ENCODE results near the gene GRAMD1C. TPM values are rescaled to one million over a fixed set of nuclear protein-coding genes. Genes with fewer than 3 reads are reported as not detected.

The GRAMD1C gene
- total and polyA plus RNA-seq, 8 donors, result 0.58 to 10.1 (median 6.2) TPM

- no peak for TF ChIP-seq EP300 (IDR thresholded peaks at IDR 0.05)
- TF ChIP-seq POLR2A (IDR thresholded peaks at IDR 0.05), result no peak
- TF ChIP-seq, protein P1, sequence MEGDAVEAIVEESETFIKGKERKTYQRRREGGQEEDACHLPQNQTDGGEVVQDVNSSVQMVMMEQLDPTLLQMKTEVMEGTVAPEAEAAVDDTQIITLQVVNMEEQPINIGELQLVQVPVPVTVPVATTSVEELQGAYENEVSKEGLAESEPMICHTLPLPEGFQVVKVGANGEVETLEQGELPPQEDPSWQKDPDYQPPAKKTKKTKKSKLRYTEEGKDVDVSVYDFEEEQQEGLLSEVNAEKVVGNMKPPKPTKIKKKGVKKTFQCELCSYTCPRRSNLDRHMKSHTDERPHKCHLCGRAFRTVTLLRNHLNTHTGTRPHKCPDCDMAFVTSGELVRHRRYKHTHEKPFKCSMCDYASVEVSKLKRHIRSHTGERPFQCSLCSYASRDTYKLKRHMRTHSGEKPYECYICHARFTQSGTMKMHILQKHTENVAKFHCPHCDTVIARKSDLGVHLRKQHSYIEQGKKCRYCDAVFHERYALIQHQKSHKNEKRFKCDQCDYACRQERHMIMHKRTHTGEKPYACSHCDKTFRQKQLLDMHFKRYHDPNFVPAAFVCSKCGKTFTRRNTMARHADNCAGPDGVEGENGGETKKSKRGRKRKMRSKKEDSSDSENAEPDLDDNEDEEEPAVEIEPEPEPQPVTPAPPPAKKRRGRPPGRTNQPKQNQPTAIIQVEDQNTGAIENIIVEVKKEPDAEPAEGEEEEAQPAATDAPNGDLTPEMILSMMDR (IDR thresholded peaks at IDR 0.05), result no peak
- no peak for TF ChIP-seq POLR2AphosphoS5 (IDR thresholded peaks at IDR 0.05)
- Histone ChIP-seq H3K27me3 (no peaks in the 10 kb centered on the region), H3K4me1 (no peaks in the 10 kb centered on the region), H3K9me3 (no peaks in the 10 kb centered on the region), H3K36me3 (no peaks in the 10 kb centered on the region), H3K4me3 (no peak overlapping the region), H3K27ac (no peak overlapping the region)
- no peak for DNase-seq
- intact Hi-C loops (cut with DNase I; ENCODE audit: low total_unique reads), result no loop called here
- WGBS, 5 donors, result 72 to 92% (median 80%) methylated on average over 3 of the region's 3 CpGs
Measured at GRCh38 chr3:113819866-113820265, 18.7 kb upstream of the GRAMD1C start.

DNA sequence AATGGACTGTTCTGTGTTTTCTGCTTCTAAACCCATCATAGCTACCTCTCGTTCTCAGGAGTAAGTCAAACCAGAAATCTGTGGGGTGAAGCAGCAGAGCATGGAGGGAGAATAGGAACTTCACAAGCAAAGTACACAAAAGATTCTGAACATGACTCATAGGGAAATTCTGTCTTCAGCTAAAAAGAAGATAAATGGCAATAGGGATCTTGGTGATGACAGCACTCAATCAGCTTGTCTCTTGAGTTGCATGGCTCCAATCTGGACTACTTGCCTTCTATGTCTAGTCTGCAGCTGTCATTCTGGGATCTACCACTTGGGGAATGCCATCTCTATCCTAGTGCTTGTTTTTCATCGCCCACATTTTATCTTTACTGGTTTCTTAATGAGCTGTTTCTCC lies 13.5 kb upstream of the GRAMD1C start:
- no peak for DNase-seq
- intact Hi-C loops (cut with DNase I; ENCODE audit: low total_unique reads), result no loop called here
- no peaks in the 10 kb centered on the region for H3K36me3 ChIP-seq
- TF ChIP-seq POLR2AphosphoS5 (IDR thresholded peaks at IDR 0.05), result no peak
- no peak for TF ChIP-seq EP300 (IDR thresholded peaks at IDR 0.05)
- no peak for TF ChIP-seq POLR2A (IDR thresholded peaks at IDR 0.05)
- TF ChIP-seq, protein P1 (IDR thresholded peaks at IDR 0.05), result no peak
- 65 to 83% (median 72%) methylated on average over 2 of the region's 2 CpGs for WGBS, 5 donors
- no peak overlapping the region for H3K4me3 ChIP-seq
- H3K27me3 ChIP-seq, result no peaks in the 10 kb centered on the region
- H3K4me1 ChIP-seq, result peaks cover 0 to 3% (median under 1%) of the 10 kb centered on the region in 4 donors
- no peaks in the 10 kb centered on the region for H3K9me3 ChIP-seq
- no peak overlapping the region for H3K27ac ChIP-seq

DNA sequence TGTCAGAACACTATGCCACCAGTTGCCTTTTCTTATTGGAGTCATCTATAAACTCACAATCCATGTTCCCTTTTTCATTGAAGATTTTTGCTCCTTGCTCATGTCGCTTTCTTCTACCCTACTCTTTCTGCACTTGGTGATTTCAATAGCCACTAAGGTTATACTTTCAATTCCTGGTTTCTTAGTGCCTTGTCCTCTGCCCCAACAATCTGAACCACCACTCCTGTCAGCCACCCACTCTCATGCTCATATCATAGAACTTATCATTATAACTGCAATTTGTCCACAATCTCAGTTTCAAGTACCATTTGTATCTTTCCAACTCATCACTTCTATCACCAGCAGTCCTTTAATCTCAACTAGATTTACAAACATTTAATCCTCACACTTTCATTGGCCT lies 10.0 kb upstream of the GRAMD1C start:
- WGBS, 5 donors, result 92 to 96% (median 95%) methylated on average over 1 of the region's 1 CpG

DNA sequence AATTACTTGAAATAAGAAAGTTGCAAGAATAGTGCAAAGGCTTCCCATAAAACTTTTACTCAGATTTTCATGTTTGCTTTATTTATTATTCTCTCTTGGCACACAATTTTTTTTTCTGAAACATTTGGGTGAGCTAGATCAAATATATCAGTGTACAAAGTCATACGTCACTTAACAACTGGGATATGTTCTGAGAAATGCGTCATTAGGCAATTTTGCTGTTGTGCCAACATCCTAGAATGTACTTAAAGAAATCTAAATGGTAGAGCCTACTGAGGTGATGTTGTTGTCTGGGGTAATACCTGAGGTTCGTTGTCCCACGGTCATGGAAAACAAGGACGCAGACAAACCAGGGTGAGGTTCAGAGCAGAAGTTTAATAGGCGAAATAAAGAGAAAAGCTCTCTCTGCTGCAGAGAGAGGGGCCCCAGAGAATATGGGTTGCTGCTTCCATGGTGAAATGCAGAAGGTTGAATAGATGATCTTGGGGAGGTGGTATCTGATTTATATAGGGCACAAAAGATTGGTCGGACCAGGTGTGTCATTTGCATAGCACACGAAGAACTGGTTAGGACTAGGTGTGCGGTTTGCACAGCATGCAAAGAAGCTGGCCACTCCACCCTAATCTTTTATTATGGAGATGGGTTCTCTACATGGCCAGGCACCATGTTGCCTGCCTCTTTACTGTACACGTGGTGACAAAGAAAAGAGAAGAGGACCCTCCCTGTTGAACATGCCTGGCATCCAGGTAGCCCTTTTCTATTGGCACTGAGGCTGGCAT lies 8.8 kb upstream of the GRAMD1C start:
- Histone ChIP-seq H3K36me3 (no peaks in the 10 kb centered on the region), H3K9me3 (no peaks in the 10 kb centered on the region), H3K27ac (peak overlapping the region in 2 of 5 donors; percentile 11 to 52), H3K4me1 (peaks cover 0 to 10% (median 4%) of the 10 kb centered on the region in 4 donors), H3K27me3 (no peaks in the 10 kb centered on the region), H3K4me3 (no peak overlapping the region)
- DNase-seq, result no peak
- intact Hi-C loops (cut with DNase I; ENCODE audit: low total_unique reads), result no loop called here
- WGBS, 5 donors, result 60 to 77% (median 68%) methylated on average over 10 of the region's 10 CpGs
- TF ChIP-seq EP300 (IDR thresholded peaks at IDR 0.05) (no peak), POLR2A (IDR thresholded peaks at IDR 0.05) (no peak), POLR2AphosphoS5 (IDR thresholded peaks at IDR 0.05) (no peak)
- TF ChIP-seq, protein P1 (IDR thresholded peaks at IDR 0.05), result no peak

More for the DNA sequence above, 10.0 kb upstream of the GRAMD1C start:
- intact Hi-C loops (cut with DNase I; ENCODE audit: low total_unique reads), result no loop called here
- H3K27me3 ChIP-seq, result no peaks in the 10 kb centered on the region
- no peaks in the 10 kb centered on the region for H3K9me3 ChIP-seq
- no peak for DNase-seq
- peaks cover 0 to 10% (median 4%) of the 10 kb centered on the region in 4 donors for H3K4me1 ChIP-seq
- TF ChIP-seq, protein P1 (IDR thresholded peaks at IDR 0.05), result no peak
- TF ChIP-seq POLR2AphosphoS5 (IDR thresholded peaks at IDR 0.05) (no peak), POLR2A (IDR thresholded peaks at IDR 0.05) (no peak), EP300 (IDR thresholded peaks at IDR 0.05) (no peak)
- no peak overlapping the region for H3K27ac ChIP-seq
- H3K4me3 ChIP-seq, result no peak overlapping the region
- H3K36me3 ChIP-seq, result no peaks in the 10 kb centered on the region
